ENCODE data around the gene AQP7. TPM values are rescaled to one million over a fixed set of nuclear protein-coding genes. Genes with fewer than 3 reads are reported as not detected.

Gene AQP7
- total RNA-seq, 4 donors from 2014 or later: 1.3 to 4.6 (median 2.1) TPM; not detected in 1

DNA sequence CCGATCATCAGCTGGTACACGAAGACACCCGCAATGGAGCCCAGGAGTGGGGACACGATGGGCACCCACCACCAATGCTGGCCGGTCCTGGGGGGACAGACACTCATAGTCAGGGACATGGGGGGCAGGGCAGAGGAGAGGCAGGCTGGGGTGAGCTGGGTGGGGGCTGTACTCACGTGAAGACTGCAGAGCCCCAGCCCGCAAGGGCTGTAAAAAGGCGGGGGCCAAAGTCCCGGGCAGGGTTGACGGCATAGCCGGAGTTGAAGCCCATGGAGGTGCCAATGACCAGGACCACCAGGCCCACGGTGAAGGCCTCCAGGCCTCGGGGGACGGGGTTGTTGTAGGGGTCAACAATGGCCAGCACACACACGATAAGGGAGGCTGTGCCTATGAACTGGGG lies 39.8 kb upstream of the AQP7 start:
- no peak overlapping the region for H3K4me3 ChIP-seq

DNA sequence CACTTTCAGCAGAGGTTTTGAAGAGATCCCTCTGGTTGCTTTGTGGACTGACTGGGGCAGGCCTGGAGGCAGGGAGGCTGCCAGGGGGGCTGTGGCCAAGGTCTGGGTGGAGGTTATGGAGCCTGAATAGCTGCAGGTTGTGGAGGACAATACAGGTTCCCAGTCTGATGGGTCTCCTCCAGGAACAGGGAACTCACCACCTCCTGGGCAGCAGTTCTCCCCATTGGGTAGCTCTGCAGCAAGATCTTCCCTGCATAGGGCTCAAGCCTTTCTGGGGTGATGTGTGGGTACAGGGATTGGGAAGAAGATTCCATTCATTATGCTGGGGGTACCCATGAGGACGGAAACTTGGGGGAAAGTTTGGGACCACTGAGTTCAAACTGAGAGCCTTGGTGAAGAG lies 38.2 kb upstream of the AQP7 start:
- Histone ChIP-seq H3K4me1 (no peaks in the 10 kb centered on the region), H3K27me3 (no peaks in the 10 kb centered on the region), H3K9me3 (no peaks in the 10 kb centered on the region), H3K36me3 (no peaks in the 10 kb centered on the region), H3K27ac (no peak overlapping the region), H3K4me3 (no peak overlapping the region)
- intact Hi-C loops (cut with DNase I; ENCODE audit: low total_unique reads): no loop called here
- no peak for DNase-seq
- TF ChIP-seq POLR2A (IDR thresholded peaks at IDR 0.05) (no peak), CTCF (IDR thresholded peaks at IDR 0.05) (no peak)

More for the DNA sequence above, 39.8 kb upstream of the AQP7 start:
- Histone ChIP-seq H3K9me3 (no peaks in the 10 kb centered on the region), H3K4me1 (peaks cover 0 to 6% of the 10 kb centered on the region in 2 donors), H3K27ac (no peak overlapping the region), H3K27me3 (no peaks in the 10 kb centered on the region), H3K36me3 (no peaks in the 10 kb centered on the region)
- intact Hi-C loops (cut with DNase I; ENCODE audit: low total_unique reads): no loop called here
- TF ChIP-seq CTCF (IDR thresholded peaks at IDR 0.05) (no peak), POLR2A (IDR thresholded peaks at IDR 0.05) (no peak)
- no peak for DNase-seq

- H3K9me3 ChIP-seq: no peaks in the 10 kb centered on the region
- H3K4me3 ChIP-seq: no peak overlapping the region
- H3K27ac ChIP-seq: no peak overlapping the region
- intact Hi-C loops (cut with DNase I; ENCODE audit: low total_unique reads): no loop called here
- no peak for DNase-seq
- TF ChIP-seq CTCF (IDR thresholded peaks at IDR 0.05) (no peak), POLR2A (IDR thresholded peaks at IDR 0.05) (no peak)
- no peaks in the 10 kb centered on the region for H3K27me3 ChIP-seq
- H3K36me3 ChIP-seq: no peaks in the 10 kb centered on the region
- H3K4me1 ChIP-seq: no peaks in the 10 kb centered on the region
These were observed 37.8 kb upstream of the AQP7 start for GRCh38 chr9:33440204-33440603.

DNA sequence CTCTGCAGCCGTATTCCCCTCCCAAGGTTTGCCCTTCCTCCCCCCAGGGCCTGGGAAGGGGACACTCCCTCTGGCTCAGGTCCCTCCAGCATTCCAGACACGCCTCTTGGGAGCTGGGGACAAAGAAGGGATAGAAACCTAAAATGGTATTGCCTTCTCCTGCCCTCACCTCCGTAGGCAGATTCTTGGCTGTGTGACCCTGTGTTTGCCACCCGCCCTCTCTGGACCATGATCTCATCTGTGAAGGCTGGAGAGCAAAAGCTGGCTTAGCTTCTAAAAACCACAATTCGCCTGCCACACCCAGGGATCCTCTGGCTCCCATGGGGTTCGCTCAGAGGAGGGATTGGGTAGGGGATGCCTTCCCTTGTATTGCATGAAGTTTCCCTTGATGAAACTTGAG lies 37.4 kb upstream of the AQP7 start:
- TF ChIP-seq CTCF (IDR thresholded peaks at IDR 0.05) (no peak), POLR2A (IDR thresholded peaks at IDR 0.05) (no peak)
- Histone ChIP-seq H3K4me1 (no peaks in the 10 kb centered on the region), H3K36me3 (no peaks in the 10 kb centered on the region), H3K27ac (no peak overlapping the region), H3K27me3 (no peaks in the 10 kb centered on the region), H3K4me3 (no peak overlapping the region), H3K9me3 (no peaks in the 10 kb centered on the region)
- DNase-seq: no peak
- intact Hi-C loops (cut with DNase I; ENCODE audit: low total_unique reads): no loop called here

DNA sequence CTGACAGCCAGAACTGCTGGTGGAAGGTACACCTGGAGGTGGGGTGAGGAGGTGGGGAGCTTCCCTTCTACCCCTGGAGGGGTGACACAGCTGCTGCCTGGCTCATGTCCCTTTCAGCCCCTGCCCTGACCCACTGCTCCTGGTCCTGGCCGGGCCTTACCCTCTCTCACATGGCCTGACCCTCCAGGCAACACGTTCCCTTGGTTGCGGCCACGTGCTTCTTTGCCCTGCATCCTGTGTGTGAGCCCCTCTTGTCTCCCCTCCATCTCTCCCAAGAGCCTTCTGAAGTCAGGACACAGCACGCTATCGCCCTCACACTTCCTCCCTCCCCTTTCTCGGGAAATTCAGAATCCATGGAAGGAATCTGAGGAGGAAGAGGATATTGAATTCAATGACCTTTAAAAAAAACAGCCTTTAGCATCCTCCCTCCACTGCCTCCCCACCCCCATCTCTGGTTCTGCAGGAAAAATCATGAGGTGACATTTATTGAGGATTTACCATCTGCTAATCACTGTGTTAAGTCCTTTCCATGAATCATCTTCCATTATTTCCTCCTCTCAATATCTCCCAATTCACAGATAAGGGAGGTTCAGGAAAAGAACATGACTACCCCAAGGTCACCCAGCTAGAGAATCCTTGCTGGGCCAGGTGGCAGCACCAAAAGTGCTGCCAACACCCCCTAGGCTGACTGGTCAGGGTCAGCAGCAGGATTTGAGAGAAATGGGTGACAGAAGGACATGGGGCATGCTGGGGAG lies 36.7 kb upstream of the AQP7 start:
- H3K9me3 ChIP-seq: no peaks in the 10 kb centered on the region
- no peak overlapping the region for H3K4me3 ChIP-seq
- TF ChIP-seq POLR2A (IDR thresholded peaks at IDR 0.05) (no peak), CTCF (IDR thresholded peaks at IDR 0.05) (no peak)
- no peaks in the 10 kb centered on the region for H3K36me3 ChIP-seq
- intact Hi-C loops (cut with DNase I; ENCODE audit: low total_unique reads): no loop called here
- no peak for DNase-seq
- no peak overlapping the region for H3K27ac ChIP-seq
- no peaks in the 10 kb centered on the region for H3K27me3 ChIP-seq
- H3K4me1 ChIP-seq: no peaks in the 10 kb centered on the region

Data from uterus (tissue), 4 donors.